ENCODE results near the gene MDM2. TPM values are rescaled to one million over a fixed set of nuclear protein-coding genes. Genes with fewer than 3 reads are reported as not detected.

Gene MDM2
- total RNA-seq, 1 donor from 2014 or later: 113 TPM

DNA sequence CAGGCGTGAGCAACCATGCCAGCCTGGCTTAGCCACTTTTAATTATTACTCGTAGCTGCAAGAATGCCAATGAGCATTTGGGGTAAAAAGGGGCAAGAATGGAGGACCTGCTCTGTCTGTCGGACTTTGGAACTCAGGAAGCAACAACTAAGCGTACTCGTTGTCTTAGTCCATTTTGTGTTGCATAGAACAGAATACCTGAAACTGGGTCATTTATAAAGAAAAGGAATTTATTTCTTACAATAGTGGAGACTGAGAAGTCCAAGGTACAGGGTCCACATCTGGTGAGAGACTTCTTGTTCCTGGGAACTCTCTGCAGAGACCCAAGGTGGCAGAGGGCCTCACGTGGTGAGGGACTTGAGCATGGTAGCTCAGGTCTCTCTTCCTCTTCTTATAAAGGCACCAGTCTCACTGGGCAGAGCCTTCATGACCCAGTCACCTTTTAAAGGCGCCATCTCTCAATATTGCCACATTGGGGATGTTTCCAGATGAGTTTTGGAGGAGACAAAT lies 32.8 kb upstream of the MDM2 start:
- H3K27me3 Mint-ChIP-seq (ENCODE audit: unreplicated experiment): peaks cover 4% of the 10 kb centered on the region

GRCh38 chr12:68776976-68777610 lies 30.9 kb upstream of the MDM2 start:
- H3K9me3 Mint-ChIP-seq (ENCODE audit: unreplicated experiment): no peaks in the 10 kb centered on the region
- H3K36me3 Mint-ChIP-seq (ENCODE audit: low read depth, unreplicated experiment): no peaks in the 10 kb centered on the region
- TF ChIP-seq CTCF (IDR thresholded peaks at IDR 0.05; ENCODE audit: unreplicated experiment): no peak
- peaks cover 2% of the 10 kb centered on the region for H3K27me3 Mint-ChIP-seq (ENCODE audit: unreplicated experiment)
- H3K27ac Mint-ChIP-seq (ENCODE audit: unreplicated experiment): no peak overlapping the region
- DNase-seq (ENCODE audit: low spot score): no peak
- H3K4me1 Mint-ChIP-seq (ENCODE audit: unreplicated experiment): peaks cover 12% of the 10 kb centered on the region
- H3K4me3 Mint-ChIP-seq (ENCODE audit: unreplicated experiment): no peak overlapping the region

More for the DNA sequence above, 32.8 kb upstream of the MDM2 start:
- Mint-ChIP-seq H3K27ac (ENCODE audit: unreplicated experiment) (no peak overlapping the region), H3K4me1 (ENCODE audit: unreplicated experiment) (peaks cover 10% of the 10 kb centered on the region), H3K4me3 (ENCODE audit: unreplicated experiment) (no peak overlapping the region), H3K9me3 (ENCODE audit: unreplicated experiment) (no peaks in the 10 kb centered on the region), H3K36me3 (ENCODE audit: low read depth, unreplicated experiment) (no peaks in the 10 kb centered on the region)
- no peak for TF ChIP-seq CTCF (IDR thresholded peaks at IDR 0.05; ENCODE audit: unreplicated experiment)
- no peak for DNase-seq (ENCODE audit: low spot score)

- Mint-ChIP-seq H3K9me3 (ENCODE audit: unreplicated experiment) (no peaks in the 10 kb centered on the region), H3K36me3 (ENCODE audit: low read depth, unreplicated experiment) (no peaks in the 10 kb centered on the region), H3K27me3 (ENCODE audit: unreplicated experiment) (no peaks in the 10 kb centered on the region), H3K4me1 (ENCODE audit: unreplicated experiment) (peaks cover 4% of the 10 kb centered on the region), H3K4me3 (ENCODE audit: unreplicated experiment) (no peak overlapping the region), H3K27ac (ENCODE audit: unreplicated experiment) (no peak overlapping the region)
- no peak for TF ChIP-seq CTCF (IDR thresholded peaks at IDR 0.05; ENCODE audit: unreplicated experiment)
- no peak for DNase-seq (ENCODE audit: low spot score)
Measured at GRCh38 chr12:68779280-68779679, 28.7 kb upstream of the MDM2 start.

DNA sequence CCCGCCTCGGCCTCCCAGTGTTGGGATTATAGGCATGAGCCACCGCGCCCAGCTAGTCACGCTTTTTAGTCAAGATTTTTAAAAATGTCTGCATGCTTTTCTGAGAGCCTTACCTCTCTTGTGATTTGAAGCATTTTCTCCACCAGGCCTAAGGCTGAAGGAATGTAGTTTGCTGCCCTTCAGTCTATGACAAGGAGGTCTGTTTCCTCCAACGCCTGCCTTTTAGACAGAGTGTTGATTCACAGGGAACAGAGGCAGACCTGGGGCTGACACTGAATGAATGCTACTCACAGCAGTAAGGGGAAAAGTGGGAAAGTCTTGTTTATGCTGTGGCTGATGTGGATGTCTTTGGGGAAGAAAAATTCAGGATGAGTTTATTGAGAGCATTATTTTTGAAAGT lies 27.2 kb upstream of the MDM2 start:
- H3K27ac Mint-ChIP-seq (ENCODE audit: unreplicated experiment): no peak overlapping the region
- TF ChIP-seq CTCF (IDR thresholded peaks at IDR 0.05; ENCODE audit: unreplicated experiment): no peak

GRCh38 chr12:68781728-68782127 lies 26.2 kb upstream of the MDM2 start:
- no peak for TF ChIP-seq CTCF (IDR thresholded peaks at IDR 0.05; ENCODE audit: unreplicated experiment)
- H3K9me3 Mint-ChIP-seq (ENCODE audit: unreplicated experiment): no peaks in the 10 kb centered on the region
- no peaks in the 10 kb centered on the region for H3K27me3 Mint-ChIP-seq (ENCODE audit: unreplicated experiment)
- H3K27ac Mint-ChIP-seq (ENCODE audit: unreplicated experiment): no peak overlapping the region
- DNase-seq (ENCODE audit: low spot score): no peak
- no peaks in the 10 kb centered on the region for H3K36me3 Mint-ChIP-seq (ENCODE audit: low read depth, unreplicated experiment)
- H3K4me1 Mint-ChIP-seq (ENCODE audit: unreplicated experiment): peaks cover 4% of the 10 kb centered on the region
- H3K4me3 Mint-ChIP-seq (ENCODE audit: unreplicated experiment): no peak overlapping the region

More for the DNA sequence above, 27.2 kb upstream of the MDM2 start:
- no peaks in the 10 kb centered on the region for H3K36me3 Mint-ChIP-seq (ENCODE audit: low read depth, unreplicated experiment)
- H3K4me3 Mint-ChIP-seq (ENCODE audit: unreplicated experiment): no peak overlapping the region
- no peaks in the 10 kb centered on the region for H3K27me3 Mint-ChIP-seq (ENCODE audit: unreplicated experiment)
- no peaks in the 10 kb centered on the region for H3K9me3 Mint-ChIP-seq (ENCODE audit: unreplicated experiment)
- no peak for DNase-seq (ENCODE audit: low spot score)
- H3K4me1 Mint-ChIP-seq (ENCODE audit: unreplicated experiment): peaks cover 4% of the 10 kb centered on the region
